ENCODE data around the gene ELOVL7.
"Not testable (repeated sequence)": the region's sequence is repeated elsewhere in the genome, so short reads cannot be mapped to it uniquely, and the experiment has no call there.

Gene ELOVL7

DNA sequence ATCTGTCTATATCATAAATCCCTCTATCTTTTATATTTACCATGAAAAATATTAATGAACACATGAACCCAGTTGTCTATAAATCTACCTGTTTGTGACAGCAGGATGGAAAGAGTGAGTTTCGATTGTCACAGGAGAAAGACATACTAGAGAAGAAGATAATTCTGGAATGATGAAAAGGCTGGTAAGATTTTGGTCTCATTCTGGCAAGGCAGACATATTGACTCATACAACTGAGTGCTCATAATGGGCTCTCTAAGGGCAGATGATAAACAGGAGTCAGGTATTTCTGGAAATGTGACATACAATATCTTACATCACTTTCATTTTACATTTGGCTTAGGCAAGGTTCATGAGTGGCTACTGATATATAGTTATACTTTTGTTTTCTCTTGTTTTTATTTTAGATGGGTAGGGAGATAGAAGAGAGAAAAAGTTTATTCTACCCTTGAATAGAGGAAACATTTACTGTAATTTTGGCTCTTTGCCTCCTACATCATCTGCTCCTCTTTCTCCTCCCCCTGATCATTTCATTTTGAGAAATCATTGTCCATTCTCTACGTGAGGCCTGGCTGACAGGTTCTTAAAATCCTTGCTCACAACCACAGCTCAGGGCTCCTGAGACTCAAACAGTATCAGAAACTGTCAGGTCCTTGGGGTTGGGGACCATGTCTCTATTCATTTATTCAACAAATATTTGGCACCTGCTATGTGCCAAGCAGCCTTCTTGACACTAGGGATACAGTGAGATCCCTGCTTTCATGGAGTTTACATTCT, 14.4 kb downstream of the ELOVL7 start:
- DNase-seq = no peak

DNA sequence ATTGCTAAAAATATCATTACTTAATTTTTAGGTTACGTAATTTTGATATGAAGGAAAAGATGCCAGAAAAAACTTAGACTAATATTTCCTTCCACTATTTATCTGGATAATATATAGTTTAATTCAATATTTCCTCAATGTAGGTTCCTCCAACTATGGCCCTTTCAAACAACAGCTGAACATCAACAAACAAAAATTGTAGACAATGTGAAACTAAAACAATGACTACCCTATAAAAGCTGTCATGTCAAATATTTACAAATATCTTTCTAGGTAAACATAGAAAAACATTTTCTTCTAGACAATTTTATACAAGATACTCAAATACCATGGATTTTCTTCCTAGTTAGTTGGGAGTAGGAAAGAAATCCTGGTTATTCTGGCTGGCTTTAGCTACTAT, 16.9 kb downstream of the ELOVL7 start:
- no peak for DNase-seq

DNA sequence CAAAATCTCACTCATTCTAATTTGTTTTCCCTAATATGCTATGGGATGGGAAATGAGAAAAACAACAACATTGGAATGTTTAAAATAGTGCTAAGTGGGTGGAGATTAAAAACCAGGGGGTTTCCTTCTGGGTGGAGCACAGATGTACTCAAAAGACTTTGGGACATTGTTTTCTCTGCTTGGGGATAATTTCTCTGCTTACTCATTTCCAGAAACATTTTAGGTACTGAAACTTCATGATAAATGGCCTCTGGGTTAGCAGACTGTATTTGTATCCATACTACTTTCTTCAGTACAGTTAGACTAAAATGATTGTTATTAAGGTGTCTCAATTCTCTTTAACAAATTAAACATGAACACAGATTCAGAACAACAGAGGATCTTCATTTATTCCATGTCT, 17.4 kb downstream of the ELOVL7 start:
- no peak for DNase-seq

DNA sequence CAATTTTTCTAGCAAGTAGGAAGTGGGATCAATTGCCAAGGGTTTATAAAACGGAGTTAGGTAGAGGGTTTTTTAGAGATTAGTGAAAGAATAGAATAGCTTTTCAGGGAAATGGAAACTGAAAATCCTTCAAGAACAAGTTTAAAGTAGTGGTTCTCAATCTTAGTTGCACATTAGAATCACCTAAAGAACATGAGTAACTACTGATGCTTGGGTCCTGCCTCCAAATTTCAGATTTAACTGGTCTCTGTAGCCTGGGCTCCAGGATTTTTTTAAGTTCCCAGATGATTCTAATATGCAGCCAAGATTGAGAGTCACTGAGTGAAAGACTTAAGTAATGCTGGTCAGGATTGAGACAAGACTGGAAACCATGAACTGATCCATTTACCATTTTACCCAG, 20.5 kb downstream of the ELOVL7 start:
- DNase-seq = no peak

DNA sequence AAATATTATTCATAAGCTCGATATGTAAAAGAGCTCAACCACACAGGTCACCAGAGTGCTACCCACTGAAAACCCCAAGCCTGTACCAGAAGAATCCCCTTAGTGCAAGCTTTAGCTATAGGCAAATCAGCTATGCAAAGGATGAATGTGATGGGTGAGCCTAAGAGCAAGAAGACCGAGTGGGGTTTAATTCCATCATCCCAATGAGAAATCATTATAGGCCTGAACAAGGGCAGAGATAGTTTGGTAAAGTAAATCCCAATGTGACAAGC, 21.8 kb downstream of the ELOVL7 start:
- DNase-seq = no peak

DNA sequence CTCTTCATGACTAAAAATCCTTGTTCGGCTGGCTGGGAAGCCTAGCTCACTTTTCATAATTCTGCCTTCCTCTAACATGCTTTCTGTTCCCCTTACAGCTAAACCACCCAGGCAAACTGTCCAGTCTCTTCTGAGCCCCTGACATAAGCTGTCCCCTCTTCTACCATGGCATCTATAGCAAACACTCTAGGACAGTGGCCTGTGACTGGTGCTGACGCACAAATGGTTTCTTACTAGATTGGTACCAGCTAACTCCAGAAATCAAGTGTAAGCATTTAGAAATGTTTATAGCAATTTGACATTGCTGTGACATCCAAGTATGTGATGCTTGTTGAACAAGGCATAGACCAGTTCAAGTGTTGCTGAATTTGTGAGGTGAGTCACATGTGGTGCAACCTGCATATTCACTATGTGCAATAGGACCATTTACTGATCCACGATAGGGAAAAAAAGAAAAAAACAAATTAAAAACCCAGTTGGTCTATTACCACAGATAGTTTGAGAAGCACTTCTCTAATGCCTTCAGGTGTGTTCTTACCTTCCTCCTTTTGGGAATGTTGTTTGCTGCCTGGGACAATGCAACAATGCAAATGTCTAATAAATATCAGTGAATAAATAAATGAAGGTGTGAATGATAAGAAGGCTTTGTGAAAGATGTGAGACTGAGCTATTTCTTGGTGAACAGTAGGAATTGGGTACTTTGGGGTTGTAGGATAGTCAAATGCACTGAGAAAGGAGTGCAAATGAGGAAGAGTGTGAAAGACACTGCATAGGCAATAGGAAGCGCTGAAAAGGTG, 22.4 kb downstream of the ELOVL7 start:
- DNase-seq = no peak

DNA sequence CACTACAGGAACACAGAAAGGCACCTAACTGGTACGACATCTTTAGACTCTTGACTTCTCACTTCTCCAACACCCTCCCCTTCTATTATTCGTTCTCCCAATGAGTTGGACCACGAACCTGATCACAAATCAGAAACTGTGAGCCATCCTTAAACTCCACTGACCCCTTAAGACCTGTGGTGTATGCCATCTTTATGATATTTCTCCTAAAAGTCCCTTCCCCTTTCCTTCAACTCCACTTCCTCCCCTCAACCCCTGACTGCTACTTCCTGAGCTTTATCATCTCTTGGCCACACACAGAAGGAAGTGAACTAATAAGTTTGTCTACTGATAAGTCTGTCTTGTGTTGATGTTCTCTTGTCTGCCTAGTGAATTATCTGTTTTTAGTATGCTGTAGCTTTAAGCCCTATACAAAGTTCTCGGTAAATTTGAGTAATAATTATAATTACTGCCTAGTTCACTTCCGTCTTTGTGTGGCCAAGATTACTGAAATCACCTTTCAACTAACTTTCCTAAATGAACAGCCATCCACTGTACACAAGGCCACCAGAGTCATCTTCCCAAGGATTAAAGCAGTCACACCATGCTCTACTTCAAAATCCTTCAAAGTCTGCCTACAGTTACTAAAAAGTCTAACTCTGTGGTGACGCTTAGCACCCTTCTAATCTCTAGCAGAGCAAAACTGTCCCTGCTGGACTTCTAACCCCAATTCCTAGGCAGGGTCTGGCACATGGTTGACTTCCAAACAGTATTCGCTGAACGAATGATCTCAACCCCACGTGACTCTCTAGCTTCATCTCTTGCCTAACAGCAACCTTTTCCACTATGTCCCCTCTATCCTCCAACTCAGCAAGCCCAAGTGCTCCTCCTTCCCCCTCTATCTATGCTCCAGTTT, 23.2 kb downstream of the ELOVL7 start:
- no peak for DNase-seq

DNA sequence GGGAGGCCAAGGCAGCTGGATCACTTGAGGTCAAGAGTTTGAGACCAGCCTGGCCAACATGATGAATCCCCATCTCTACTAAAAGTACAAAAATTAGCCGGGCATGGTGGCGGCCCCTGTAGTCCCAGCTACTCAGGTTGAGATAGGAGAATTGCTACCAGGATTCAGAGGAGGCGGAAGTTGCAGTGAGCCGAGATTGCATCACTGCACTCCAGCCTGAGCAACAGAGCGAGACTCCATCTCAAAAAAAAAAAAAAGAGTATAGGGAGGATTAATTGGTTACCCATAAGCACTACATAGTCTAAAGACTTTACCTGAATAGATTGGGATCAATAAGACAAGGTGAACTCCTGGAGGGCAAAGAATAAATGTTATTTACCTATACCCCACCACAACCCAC, 27.9 kb downstream of the ELOVL7 start:
- not testable (repeated sequence) for DNase-seq

DNA sequence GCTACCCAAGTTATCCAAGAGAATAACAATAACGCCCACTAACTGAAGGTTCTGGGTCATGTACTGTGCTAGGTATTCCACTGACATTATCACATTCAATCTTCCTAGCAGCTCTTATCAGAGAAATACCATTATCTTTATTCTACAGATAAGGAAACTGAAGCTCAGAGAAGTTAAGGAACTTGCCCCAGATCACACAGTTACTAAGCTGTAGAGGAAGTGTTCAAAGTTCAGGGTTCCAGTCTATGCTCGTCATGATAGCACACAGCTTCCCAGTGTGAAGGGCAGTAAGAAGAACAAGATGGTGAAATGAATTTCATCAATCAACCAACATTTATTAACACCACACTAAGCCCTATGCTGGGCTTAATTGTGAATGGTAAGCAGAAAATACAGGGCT, 29.6 kb downstream of the ELOVL7 start:
- DNase-seq = no peak

DNA sequence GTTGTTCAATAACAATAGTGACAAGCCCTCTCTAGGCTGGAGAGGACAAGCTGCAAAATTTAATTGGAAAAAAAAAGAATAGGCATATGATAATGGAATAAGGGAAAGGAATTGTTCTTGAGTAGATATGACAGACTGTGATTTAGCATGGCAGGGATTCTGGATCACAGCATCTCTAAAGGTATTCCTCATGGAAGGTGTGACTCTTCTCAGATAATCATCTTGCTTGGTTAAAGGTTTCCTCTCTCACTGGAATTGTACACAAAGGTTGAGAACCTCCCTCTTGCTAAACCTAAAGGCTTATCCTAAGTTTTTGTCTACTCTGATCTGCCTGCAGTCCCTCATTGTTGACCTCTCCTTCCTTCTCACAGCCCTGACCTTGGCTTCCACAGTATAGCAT, 31.6 kb downstream of the ELOVL7 start:
- no peak for DNase-seq

DNA sequence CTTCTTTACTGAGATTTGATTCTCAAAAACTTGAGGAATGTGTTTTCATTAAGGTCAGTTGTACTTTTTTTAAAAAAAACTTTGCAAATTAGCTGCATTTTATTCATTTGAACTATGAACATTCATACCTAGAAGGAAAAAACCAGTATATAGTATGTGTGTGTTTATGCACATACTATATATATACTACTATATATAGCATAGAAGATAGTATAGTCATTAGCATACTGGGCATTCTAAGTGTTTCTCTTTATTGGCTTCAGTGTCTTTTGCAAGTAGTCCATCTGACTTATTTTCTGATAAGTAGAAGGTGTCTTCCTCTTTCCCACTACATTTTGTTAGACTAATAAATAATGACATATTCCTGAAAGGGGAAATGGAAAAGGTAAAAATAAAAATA, 33.0 kb downstream of the ELOVL7 start:
- no peak for DNase-seq

DNA sequence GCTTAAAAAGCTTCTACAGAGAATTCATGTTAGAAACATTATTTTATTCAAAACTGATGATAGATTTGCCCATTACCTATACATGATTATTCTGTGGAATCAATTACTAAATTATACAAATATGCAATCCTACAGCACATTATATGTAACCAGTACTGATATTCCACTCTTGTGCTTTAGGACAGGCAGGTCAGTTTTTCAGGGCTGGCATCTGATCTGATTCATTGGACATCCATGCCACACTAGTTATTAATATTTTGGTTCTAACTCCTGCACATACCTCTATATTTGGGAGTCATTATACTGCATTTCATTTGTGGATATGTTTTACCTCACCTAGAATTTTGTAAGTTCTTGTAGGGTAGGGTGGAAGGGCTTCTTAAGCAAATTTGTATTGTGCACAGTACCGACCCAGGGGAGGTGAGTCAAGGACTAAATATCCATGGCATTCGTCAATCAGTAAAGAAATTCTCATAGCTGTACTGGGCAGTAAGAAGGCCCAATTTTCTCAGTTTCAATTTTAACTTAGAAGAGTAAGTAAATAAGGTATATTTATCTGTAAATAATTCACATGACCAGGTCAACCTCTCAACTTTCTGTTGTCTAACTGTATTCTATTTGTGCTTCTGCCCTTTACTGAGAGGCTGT, 33.5 kb downstream of the ELOVL7 start:
- no peak for DNase-seq

DNA sequence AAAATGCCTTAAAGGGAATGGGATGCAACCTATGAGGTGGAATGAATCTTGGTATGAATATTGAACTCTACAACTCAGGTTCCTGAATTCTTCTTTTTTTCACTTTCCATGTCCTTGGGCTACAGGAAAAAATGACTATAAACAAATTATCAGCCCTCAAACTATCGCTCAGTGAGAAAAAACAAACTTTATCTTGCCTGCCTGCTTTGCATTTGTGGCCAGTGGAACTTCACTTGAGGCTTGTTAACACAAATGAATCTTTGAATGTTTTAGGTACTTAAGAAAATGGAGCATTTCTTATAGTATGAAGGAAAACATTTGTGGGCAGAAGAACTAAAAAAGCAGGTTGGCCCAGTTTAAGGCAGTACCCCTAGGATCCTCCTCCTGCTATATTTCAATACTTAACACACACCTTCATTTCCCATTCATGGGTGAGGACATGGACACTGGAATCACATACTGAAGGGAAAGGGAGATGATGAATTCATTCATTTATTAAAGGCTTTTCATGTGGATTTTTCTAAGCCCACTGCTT, 34.1 kb downstream of the ELOVL7 start:
- DNase-seq = no peak

DNA sequence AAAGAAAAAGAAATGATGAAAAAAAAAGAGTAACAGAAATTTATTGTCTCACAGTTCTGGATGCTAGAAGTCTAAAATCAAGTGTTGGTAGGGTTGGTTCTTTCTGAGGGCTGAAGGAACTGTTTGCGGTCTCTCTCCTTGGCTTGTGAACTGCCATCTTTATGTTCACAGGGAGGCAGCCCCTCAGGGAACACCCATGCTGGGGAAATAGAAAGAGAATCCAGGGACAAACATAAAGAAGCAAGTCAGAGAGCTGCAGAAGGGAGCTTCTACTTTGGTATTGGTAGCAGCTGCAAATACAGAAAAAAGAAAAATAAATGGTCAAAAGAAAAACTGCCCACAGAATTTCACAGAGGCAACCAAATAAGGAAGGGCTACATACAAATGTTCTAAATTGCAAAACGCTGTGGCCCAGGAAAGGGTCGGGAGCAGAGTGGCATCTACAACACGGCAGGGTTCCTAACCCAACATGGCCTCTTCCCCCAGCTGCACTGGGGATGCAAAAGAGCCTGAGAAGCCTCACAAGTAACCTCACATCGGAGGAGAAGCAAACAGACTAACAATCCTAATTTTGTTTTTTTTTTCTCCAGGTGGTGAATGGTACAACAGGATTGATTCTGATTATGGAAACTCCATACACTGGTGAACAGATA, 37.4 kb downstream of the ELOVL7 start:
- no peak for DNase-seq

DNA sequence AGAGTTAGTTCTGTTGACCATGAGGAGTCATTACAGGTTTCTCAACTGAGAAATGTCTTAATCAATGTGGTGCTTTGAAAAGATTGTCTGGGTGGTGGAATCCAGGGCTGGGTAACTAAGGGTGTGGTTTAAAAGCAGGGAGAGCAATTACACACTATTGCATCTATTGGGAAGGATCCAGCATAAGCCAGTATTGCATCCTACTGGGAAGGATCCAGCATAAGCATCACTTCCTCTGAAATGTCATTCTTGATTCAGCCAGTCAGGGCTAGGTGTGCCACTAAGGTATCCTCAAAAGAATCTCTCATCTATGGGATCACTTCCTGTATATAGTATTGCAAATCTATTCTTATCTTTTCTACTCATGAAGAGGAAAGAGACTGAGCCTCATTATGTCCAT, 38.6 kb downstream of the ELOVL7 start:
- no peak for DNase-seq

DNA sequence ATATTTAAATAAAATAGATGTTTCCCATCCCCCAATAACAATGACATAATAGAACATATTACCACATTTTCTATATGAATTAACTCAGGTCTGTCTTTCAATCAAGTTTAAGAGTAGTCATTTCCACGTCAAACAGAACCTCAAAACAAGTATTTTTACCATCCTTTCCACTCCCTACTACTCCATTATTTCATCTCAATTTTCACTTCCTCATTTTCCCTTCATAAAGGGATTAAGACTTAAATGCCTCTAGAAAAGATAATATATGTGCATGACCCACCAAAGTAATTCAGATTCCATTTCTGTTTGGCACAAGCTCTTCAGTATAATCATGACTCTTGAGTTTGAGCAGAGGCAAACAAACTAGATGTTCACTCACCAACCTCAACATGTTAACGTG, 40.4 kb downstream of the ELOVL7 start:
- no peak for DNase-seq

DNA sequence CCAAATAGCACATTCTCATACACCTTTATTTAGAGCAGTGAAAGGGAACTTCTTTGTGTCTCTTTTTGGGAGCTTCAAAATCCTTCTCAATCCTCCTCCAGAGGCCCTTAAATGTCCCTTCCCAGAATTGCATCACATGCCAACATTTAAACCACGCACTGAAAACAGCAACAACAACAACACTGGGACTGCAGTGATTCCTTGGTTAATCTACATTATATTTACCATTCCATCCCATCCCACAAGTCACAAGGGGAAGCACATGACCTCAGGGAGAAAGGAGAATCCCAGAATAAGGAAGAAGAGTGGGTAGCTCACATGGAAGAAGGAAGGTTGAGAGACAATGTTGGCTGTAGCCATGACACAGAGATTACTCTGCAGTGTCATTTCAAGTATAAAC, 41.1 kb downstream of the ELOVL7 start:
- DNase-seq = no peak

DNA sequence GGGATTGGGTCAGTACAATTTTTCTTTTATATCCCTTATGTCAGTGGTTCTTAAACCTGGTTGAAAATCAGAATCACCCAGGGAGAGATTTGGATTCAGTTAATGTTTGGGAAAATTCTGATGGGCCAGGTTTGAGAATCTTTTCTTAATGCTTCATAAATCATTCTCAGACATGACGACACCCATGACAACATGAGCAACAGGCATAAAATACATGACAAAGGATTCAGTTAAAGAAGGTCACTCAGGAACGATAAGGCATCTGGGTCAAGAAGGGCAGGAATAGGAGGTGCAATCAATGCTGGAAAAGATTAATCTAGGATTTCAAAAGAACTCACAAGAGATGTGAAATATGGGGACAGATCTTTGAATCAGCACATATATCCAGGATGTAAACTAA, 41.8 kb downstream of the ELOVL7 start:
- DNase-seq = no peak

DNA sequence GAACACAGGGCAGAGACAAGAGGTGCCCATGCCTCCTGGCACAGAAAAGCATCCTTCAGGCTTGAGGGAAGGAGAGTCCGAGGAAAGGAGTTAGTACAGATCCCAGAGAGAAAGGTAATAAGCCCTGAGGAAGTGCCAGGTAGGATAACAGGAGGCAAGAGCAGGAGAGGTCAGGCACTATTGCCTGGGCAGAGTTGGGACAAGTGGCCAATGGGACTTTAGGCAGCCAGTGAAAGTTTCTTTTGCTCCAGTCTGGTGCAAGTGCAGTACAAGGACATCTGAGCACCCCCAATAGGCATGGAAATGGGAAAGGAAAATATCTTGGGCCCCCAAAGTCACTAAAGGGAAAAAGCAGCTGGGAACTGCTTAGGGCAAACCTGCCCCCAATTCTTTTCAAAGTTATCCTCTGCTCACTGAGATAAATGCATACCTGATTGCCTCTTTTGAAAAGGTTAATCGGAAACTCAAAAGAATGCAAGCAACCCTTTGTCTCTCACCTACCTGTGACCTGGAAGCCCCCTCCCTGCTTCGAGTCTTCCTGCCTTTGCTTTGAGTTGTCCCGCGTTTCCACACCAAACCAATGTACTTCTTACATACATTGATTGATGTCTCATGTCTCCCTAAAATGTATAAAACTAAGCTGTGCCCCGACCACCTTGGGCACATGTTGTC, 46.5 kb downstream of the ELOVL7 start:
- DNase-seq = no peak

DNA sequence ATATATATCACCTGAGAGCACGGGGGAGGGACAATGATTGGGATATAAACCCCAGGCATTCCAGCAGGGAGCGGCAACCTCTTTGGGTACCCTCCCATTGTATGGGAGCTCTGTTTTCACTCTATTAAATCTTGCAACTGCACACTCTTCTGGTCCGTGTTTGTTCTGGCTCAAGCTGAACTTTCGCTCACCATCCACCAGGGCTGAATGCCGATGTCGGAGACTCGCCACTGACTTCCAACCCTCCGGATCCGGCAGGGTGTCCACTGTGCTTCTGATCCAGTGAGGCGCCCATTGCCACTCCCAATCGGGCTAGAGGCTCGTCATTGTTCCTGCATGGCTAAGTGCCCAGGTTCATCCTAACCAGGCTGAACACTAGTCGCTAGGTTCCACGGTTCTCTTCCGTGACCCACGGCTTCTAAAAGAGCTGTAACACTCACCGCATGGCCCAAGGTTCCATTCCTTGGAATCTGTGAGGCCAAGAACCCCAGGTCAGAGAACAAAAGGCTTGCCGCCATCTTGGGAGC, 48.6 kb downstream of the ELOVL7 start:
- not testable (repeated sequence) for DNase-seq

DNA sequence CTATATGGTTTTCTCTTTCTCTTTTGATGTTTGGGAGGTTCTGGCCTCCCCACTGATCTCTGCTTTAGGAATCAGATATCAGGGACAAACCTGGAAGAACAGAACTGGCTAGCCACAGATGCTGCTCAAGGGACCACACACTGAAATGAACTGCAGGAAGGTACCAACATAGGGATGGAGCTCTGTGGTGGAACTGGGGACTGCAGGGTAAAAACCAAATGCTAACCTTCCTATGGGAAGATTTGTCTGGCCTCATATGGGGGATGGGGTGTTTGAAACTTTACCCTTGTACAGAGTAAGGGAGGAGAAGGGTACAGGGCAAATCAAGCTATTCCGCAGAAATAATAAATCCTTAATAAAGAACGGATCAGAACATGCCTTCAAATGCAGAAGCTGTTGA, 49.4 kb downstream of the ELOVL7 start:
- DNase-seq = no peak

DNA sequence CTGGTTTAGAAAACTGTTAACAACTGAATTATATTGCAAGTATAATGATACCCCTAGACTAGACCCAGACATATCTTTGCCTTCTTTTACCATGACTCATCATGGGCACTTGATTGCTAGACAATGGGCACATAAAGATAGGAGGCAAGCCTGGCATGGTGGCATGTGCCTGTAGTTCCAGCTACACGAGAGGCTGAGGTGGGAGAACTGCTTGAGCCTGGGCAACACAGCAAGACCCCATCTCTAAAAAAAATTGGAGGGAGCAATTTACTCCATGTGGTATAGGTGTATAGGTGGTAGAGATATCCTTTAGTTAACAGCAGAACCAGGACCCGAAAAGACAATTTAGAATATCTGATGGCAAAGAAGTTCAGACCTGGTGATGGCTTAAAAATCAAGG, 51.6 kb downstream of the ELOVL7 start:
- no peak for DNase-seq

Data from NCI-H748 treated with DMSO at 0.1 percent for 48 hours (cell line).